Stimulated activated naive CD4-positive, alpha-beta T cell (primary cell): ENCODE data around the gene ERH.

Experiments used
- DNase-seq, 6 experiments: peaks; one replicate each; lab custom pipeline; 2025; lab: John Stamatoyannopoulos, UW

ERH gene

GRCh38 chr14:69355607-69356281 lies 42.4 kb downstream of the ERH start:
- no peak for DNase-seq

- DNase-seq = no peak
These were observed 42.9 kb downstream of the ERH start for GRCh38 chr14:69355154-69355597.

GRCh38 chr14:69354383-69355153 lies 43.5 kb downstream of the ERH start:
- DNase-seq = peak in 1 of 6 experiments; percentile 34

GRCh38 chr14:69353168-69353567 lies 44.9 kb downstream of the ERH start:
- DNase-seq = no peak

- no peak for DNase-seq
These were observed 46.2 kb downstream of the ERH start for GRCh38 chr14:69351911-69352310.

- no peak for DNase-seq
These were observed 46.7 kb downstream of the ERH start for GRCh38 chr14:69351385-69351784.

GRCh38 chr14:69350892-69351291 lies 47.2 kb downstream of the ERH start:
- DNase-seq = no peak

- no peak for DNase-seq
These were observed 48.9 kb downstream of the ERH start for GRCh38 chr14:69349091-69349777.

- no peak for DNase-seq
These were observed 51.4 kb downstream of the ERH start for GRCh38 chr14:69346710-69347109.

- no peak for DNase-seq
These were observed 52.7 kb downstream of the ERH start for GRCh38 chr14:69345402-69345801.

GRCh38 chr14:69344171-69344570 lies 53.9 kb downstream of the ERH start:
- no peak for DNase-seq

GRCh38 chr14:69342928-69343525 lies 55.1 kb downstream of the ERH start:
- peak in 1 of 6 experiments; percentile 10 for DNase-seq

GRCh38 chr14:69339426-69339825 lies 58.7 kb downstream of the ERH start:
- no peak for DNase-seq

GRCh38 chr14:69337984-69338383 lies 60.1 kb downstream of the ERH start:
- DNase-seq = no peak

GRCh38 chr14:69335371-69335771 lies 62.7 kb downstream of the ERH start:
- DNase-seq = no peak

- DNase-seq = no peak
These were observed 63.5 kb downstream of the ERH start for GRCh38 chr14:69334576-69334975.

- no peak for DNase-seq
These were observed 64.2 kb downstream of the ERH start for GRCh38 chr14:69333791-69334337.

GRCh38 chr14:69332782-69333395 lies 65.2 kb downstream of the ERH start:
- DNase-seq = no peak

GRCh38 chr14:69331206-69331605 lies 66.9 kb downstream of the ERH start:
- DNase-seq = no peak
